Measurements from ENCODE around the gene WIPF3. TPM values are rescaled to one million over a fixed set of nuclear protein-coding genes. Genes with fewer than 3 reads are reported as not detected.
"Not testable (repeated sequence)": the region's sequence is repeated elsewhere in the genome, so short reads cannot be mapped to it uniquely, and the experiment has no call there.

WIPF3 gene
- total RNA-seq, 3 donors from 2014 or later, result 0.16 to 3.2 (median 0.66) TPM

DNA sequence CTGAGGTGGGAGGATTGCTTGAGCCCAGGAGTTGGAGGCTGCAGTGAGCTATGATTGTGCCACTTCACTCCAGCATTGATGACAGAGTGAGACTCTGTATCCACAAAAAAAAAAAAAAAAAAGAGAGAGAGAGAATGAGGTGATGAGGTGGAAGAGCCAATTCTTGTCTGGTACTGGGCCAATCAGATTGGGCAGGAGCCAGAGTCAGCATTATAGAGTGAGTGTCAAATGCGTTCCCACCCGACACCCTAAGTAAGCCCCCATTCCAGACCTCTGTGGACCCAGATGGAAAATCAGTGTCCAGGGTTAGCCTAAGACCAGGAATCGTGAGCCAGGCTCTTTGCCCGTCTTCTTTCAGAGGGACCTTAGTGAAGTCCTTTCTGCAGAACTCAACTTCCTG is 83.9 kb downstream of the WIPF3 start:
- intact Hi-C loops (cut with DNase I; ENCODE audit: low total_unique reads), result no loop called here
- TF ChIP-seq POLR2AphosphoS5 (IDR thresholded peaks at IDR 0.05) (no peak), POLR2A (IDR thresholded peaks at IDR 0.05) (no peak), CTCF (IDR thresholded peaks at IDR 0.05) (no peak)
- no peaks in the 10 kb centered on the region for H3K36me3 ChIP-seq

DNA sequence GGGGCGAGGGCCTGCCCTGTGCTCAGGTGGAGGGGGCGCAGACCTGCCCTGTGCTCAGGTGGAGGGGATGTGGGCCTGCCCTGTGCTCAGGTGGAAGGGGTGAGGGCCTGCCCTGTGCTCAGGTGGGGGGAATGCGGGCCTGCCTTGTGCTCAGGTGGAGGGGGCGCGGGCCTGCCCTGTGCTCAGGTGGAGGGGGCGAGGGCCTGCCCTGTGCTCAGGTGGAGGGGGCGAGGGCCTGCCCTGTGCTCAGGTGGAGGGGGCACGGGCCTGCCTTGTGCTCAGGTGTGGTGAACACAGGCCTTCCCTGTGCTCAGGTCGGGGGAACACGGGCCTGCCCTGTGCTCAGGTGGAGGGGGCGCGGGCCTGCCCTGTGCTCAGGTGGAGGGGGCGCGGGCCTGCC is 84.5 kb downstream of the WIPF3 start:
- H3K27me3 ChIP-seq, result not testable (repeated sequence)

More for the DNA sequence above, 83.9 kb downstream of the WIPF3 start:
- Histone ChIP-seq H3K4me1 (no peaks in the 10 kb centered on the region), H3K4me3 (no peak overlapping the region), H3K9me3 (no peaks in the 10 kb centered on the region), H3K27me3 (no peaks in the 10 kb centered on the region), H3K27ac (no peak overlapping the region)
- no peak for DNase-seq (ENCODE audit: low spot score in 2 of 2)

GRCh38 chr7:29891766-29892165 is 85.5 kb downstream of the WIPF3 start:
- no peak for TF ChIP-seq POLR2A (IDR thresholded peaks at IDR 0.05)
- TF ChIP-seq POLR2AphosphoS5 (IDR thresholded peaks at IDR 0.05), result no peak
- no peak for TF ChIP-seq CTCF (IDR thresholded peaks at IDR 0.05)
- Histone ChIP-seq H3K27ac (no peak overlapping the region), H3K9me3 (no peaks in the 10 kb centered on the region), H3K4me3 (no peak overlapping the region), H3K4me1 (no peaks in the 10 kb centered on the region), H3K36me3 (no peaks in the 10 kb centered on the region), H3K27me3 (no peaks in the 10 kb centered on the region)
- intact Hi-C loops (cut with DNase I; ENCODE audit: low total_unique reads), result no loop called here
- DNase-seq (ENCODE audit: low spot score in 2 of 2), result no peak

More for the DNA sequence above, 84.5 kb downstream of the WIPF3 start:
- H3K36me3 ChIP-seq; DNase-seq (ENCODE audit: low spot score in 2 of 2); intact Hi-C loops (cut with DNase I; ENCODE audit: low total_unique reads); H3K4me1 ChIP-seq; H3K9me3 ChIP-seq; H3K4me3 ChIP-seq; H3K27ac ChIP-seq: not testable (repeated sequence)

DNA sequence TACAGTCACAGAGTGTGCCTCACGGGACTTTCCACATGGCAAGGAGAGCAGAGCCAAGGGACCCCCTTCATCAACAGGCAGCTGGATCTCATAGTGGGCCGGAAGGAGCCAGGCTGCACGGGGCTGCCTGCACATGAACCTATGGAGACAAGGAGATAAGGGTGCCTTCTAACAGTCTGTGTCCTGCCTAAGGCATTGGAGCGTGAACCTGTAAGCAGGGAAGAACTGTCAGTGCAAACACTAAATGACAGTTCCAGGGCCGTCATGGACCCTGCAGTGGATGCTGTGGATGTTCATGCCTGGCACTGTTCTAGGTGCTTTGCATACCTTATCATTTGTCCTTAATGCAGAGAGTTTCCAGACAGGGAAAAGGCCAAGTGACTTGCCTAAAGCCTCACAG is 85.9 kb downstream of the WIPF3 start:
- Histone ChIP-seq H3K36me3 (no peaks in the 10 kb centered on the region), H3K27me3 (no peaks in the 10 kb centered on the region), H3K4me1 (no peaks in the 10 kb centered on the region), H3K4me3 (no peak overlapping the region), H3K27ac (no peak overlapping the region), H3K9me3 (no peaks in the 10 kb centered on the region)
- DNase-seq (ENCODE audit: low spot score in 2 of 2), result no peak
- no peak for TF ChIP-seq POLR2AphosphoS5 (IDR thresholded peaks at IDR 0.05)
- intact Hi-C loops (cut with DNase I; ENCODE audit: low total_unique reads), result no loop called here

- H3K27ac ChIP-seq, result no peak overlapping the region
- no peaks in the 10 kb centered on the region for H3K27me3 ChIP-seq
- intact Hi-C loops (cut with DNase I; ENCODE audit: low total_unique reads), result no loop called here
- DNase-seq (ENCODE audit: low spot score in 2 of 2), result no peak
- H3K4me3 ChIP-seq, result no peak overlapping the region
- no peaks in the 10 kb centered on the region for H3K4me1 ChIP-seq
- TF ChIP-seq POLR2A (IDR thresholded peaks at IDR 0.05) (no peak), CTCF (IDR thresholded peaks at IDR 0.05) (no peak), POLR2AphosphoS5 (IDR thresholded peaks at IDR 0.05) (no peak)
- no peaks in the 10 kb centered on the region for H3K9me3 ChIP-seq
- no peaks in the 10 kb centered on the region for H3K36me3 ChIP-seq
Observed at GRCh38 chr7:29893351-29893965, 87.2 kb downstream of the WIPF3 start.

DNA sequence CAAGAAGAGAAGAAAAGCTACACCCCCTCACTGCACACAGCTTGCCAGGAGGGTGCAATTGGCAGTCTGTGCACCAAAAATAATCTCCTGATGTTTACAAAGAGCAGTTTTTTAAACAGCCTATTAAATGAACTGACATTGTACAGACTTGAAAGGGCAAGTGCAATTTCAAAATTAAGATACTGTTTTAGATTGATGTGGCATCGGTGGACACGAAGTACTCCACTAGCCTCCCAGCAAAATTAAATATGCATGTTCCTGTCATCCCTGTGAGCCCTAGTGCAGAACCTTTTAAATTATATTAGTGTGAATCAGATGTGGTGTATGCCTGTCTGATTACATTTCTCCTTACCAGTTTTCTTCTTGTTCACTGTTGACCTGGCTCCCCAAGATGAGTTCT is 87.9 kb downstream of the WIPF3 start:
- DNase-seq (ENCODE audit: low spot score in 2 of 2), result no peak
- H3K9me3 ChIP-seq, result no peaks in the 10 kb centered on the region
- no peak for TF ChIP-seq POLR2A (IDR thresholded peaks at IDR 0.05)
- no peak for TF ChIP-seq CTCF (IDR thresholded peaks at IDR 0.05)
- no peak for TF ChIP-seq POLR2AphosphoS5 (IDR thresholded peaks at IDR 0.05)
- intact Hi-C loops (cut with DNase I; ENCODE audit: low total_unique reads), result no loop called here
- no peak overlapping the region for H3K4me3 ChIP-seq
- no peaks in the 10 kb centered on the region for H3K27me3 ChIP-seq
- no peaks in the 10 kb centered on the region for H3K36me3 ChIP-seq
- no peaks in the 10 kb centered on the region for H3K4me1 ChIP-seq
- no peak overlapping the region for H3K27ac ChIP-seq
